PC-3 (cell line): ENCODE data around the gene DRD3. TPM values are rescaled to one million over a fixed set of nuclear protein-coding genes. Genes with fewer than 3 reads are reported as not detected.

Experiments used
- ATAC-seq: fragments of 200-7000 bp; cut with Tn5 transposase; 2 replicates; pipeline ENCODE4 v1.9.1; 2020; ENCODE audit warnings: mild to moderate bottlenecking, moderate library complexity
- BruUV-seq: library from RNA; stranded (reverse); fragments of 400-500 nt; replicated peaks from 2 replicates; lab custom pipeline; 2021; lab: Mats Ljungman, UMichigan
- CTCF ChIA-PET: fragments of 300-600 bp; sonication (Branson Sonifier 250); formaldehyde crosslinking; loops from one replicate; lab custom pipeline; 2022; ENCODE audit warnings: antibody characterized with exemption; lab: Charles Lee
- POLR2A ChIA-PET: fragments of 300-600 bp; sonication (Branson Sonifier 250); formaldehyde crosslinking; loops from one replicate; lab custom pipeline; 2022; ENCODE audit warnings: antibody characterized with exemption; ENCODE audit not compliant: unreplicated experiment; lab: Charles Lee
- DNase-seq: peaks from one replicate; pipeline ENCODE4 v3.0.0-alpha.2; 2015
- H2AFZ ChIP-seq: fragments of 300-600 bp; sonication (generic); 2 replicates; pipeline ENCODE4 v1.6.0; 2016; ENCODE audit warnings: antibody characterized with exemption, low read length
- H3F3A ChIP-seq: fragments of 300-600 bp; sonication (generic); one replicate; pipeline ENCODE4 v1.6.0; 2017; ENCODE audit warnings: antibody characterized with exemption, low read length, control low read depth, mild to moderate bottlenecking; ENCODE audit not compliant: unreplicated experiment
- H3K27ac ChIP-seq: fragments of 300-600 bp; sonication (generic); 2 replicates; pipeline ENCODE4 v1.5.1; 2016; ENCODE audit warnings: mild to moderate bottlenecking, low read length
- H3K27me3 ChIP-seq: fragments of 300-600 bp; sonication (generic); 2 replicates; pipeline ENCODE4 v1.6.1; 2016; ENCODE audit warnings: low read length, mixed read lengths
- H3K36me3 ChIP-seq: fragments of 300-600 bp; sonication (generic); 2 replicates; pipeline ENCODE4 v1.6.1; 2016; ENCODE audit warnings: low read depth, mixed run types, low read length, mixed read lengths
- H3K4me1 ChIP-seq: fragments of 300-600 bp; sonication (generic); 2 replicates; pipeline ENCODE4 v1.5.1; 2016; ENCODE audit warnings: low read length; ENCODE audit not compliant: insufficient read depth
- H3K4me2 ChIP-seq: fragments of 300-600 bp; sonication (generic); 2 replicates; pipeline ENCODE4 v1.6.0; 2016; ENCODE audit warnings: low read length
- H3K4me3 ChIP-seq: fragments of 300-600 bp; sonication (generic); 2 replicates; pipeline ENCODE4 v1.5.1; 2016; ENCODE audit warnings: mild to moderate bottlenecking, low read length, mixed read lengths
- H3K79me2 ChIP-seq: fragments of 300-600 bp; sonication (generic); 2 replicates; pipeline ENCODE4 v1.6.1; 2017; ENCODE audit warnings: low read length, mixed read lengths
- H3K9ac ChIP-seq: fragments of 300-600 bp; sonication (generic); 2 replicates; pipeline ENCODE4 v1.6.0; 2016; ENCODE audit warnings: mild to moderate bottlenecking, low read length
- H3K9me2 ChIP-seq: fragments of 300-600 bp; sonication (generic); replicated peaks from 2 replicates; pipeline ENCODE4 v1.6.1; 2016; ENCODE audit warnings: mixed run types, low read length, mixed read lengths
- H3K9me3 ChIP-seq: fragments of 300-600 bp; sonication (generic); 2 replicates; pipeline ENCODE4 v1.6.1; 2016; ENCODE audit warnings: low read length, mixed read lengths
- H4K20me1 ChIP-seq: fragments of 300-600 bp; sonication (generic); 2 replicates; pipeline ENCODE4 v1.6.1; 2016; ENCODE audit warnings: low read length, mixed read lengths
- CTCF ChIP-seq: fragments of 300-600 bp; sonication (generic); conservative IDR thresholded peaks from 2 replicates; pipeline ENCODE4 v1.5.1; 2017; ENCODE audit warnings: antibody characterized with exemption, low read depth, mild to moderate bottlenecking, low read length
- EZH2 ChIP-seq: fragments of 300-600 bp; sonication (generic); IDR thresholded peaks from one replicate; pipeline ENCODE4 v1.6.1; 2017; ENCODE audit warnings: antibody characterized with exemption, mild to moderate bottlenecking, low read length; ENCODE audit not compliant: unreplicated experiment
- EZH2phosphoT487 ChIP-seq: fragments of 300-600 bp; sonication (generic); IDR thresholded peaks from 2 replicates; pipeline ENCODE4 v1.6.1; 2018; ENCODE audit warnings: mild to moderate bottlenecking, antibody characterized with exemption, low read length, borderline replicate concordance
- intact Hi-C: fragments of 100-400 bp; cut with micrococcal nuclease; formaldehyde crosslinking; loops from 2 replicates; pipeline ENCODE4 v1.9.0; 2023
- total RNA-seq: library from RNA; depleted of rRNA; stranded (reverse); fragments of >200 nt; gene quantifications from 2 replicates; pipeline ENCODE4 v1.2.3, GENCODE V29; 2014

DRD3 gene
- total RNA-seq, 1 experiment from 2014 or later, result not detected

- TF ChIP-seq CTCF (no peak), EZH2phosphoT487 (no peak), EZH2 (no peak)
- H3K36me3 ChIP-seq, result no peaks in the 10 kb centered on the region
- CTCF ChIA-PET, result no interaction called here
Observed at GRCh38 chr3:114111060-114111770, 67.6 kb downstream of the DRD3 start.

DNA sequence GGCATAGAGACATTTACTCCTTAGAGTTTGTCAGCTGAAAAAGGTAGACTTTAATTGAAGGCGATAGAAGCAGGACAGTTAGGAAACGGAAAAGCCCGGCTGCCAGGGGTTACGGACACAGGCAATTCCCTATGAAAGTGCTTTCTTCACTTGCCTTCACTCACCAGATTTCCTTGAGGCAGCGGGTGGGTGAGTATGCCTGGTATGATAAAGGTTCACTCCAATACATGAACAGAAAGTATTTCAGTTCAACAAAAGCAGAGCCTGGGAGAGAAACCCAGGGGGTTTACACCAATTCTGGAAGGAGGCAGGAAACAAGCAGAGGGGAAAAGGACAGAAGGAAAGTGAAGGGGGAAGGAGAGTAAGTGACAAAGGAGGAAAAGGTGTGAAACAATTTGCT, 68.4 kb downstream of the DRD3 start:
- H3K9ac ChIP-seq, result no peak overlapping the region
- H4K20me1 ChIP-seq, result no peaks in the 10 kb centered on the region
- DNase-seq, result no peak
- H3K4me1 ChIP-seq, result no peaks in the 10 kb centered on the region
- ATAC-seq, result no peak
- no peak overlapping the region for H3K4me3 ChIP-seq
- H3K27me3 ChIP-seq, result peaks cover 14% of the 10 kb centered on the region; the same call in 1 of the 2 replicates
- no peaks in the 10 kb centered on the region for H3K79me2 ChIP-seq
- ChIA-PET CTCF (no interaction called here), POLR2A (no interaction called here)
- TF ChIP-seq EZH2phosphoT487, result no peak
- no peak for TF ChIP-seq EZH2
- TF ChIP-seq CTCF, result no peak
- no peaks in the 10 kb centered on the region for H3K36me3 ChIP-seq
- H3F3A ChIP-seq, result no peaks in the 10 kb centered on the region
- H3K9me3 ChIP-seq, result no peaks in the 10 kb centered on the region
- H3K9me2 ChIP-seq, result 0 out of 2 replicates have a peak, but pooled peaks cover 2% of the 10 kb centered on the region
- H3K27ac ChIP-seq, result no peak overlapping the region
- BruUV-seq, result no TSS peak
- intact Hi-C loops, result no loop called here
- no peak overlapping the region for H3K4me2 ChIP-seq
- no peak overlapping the region for H2AFZ ChIP-seq

More at GRCh38 chr3:114111060-114111770, 67.6 kb downstream of the DRD3 start:
- no peak overlapping the region for H3K4me3 ChIP-seq
- H4K20me1 ChIP-seq, result no peaks in the 10 kb centered on the region
- peaks cover 14% of the 10 kb centered on the region; the same call in 1 of the 2 replicates for H3K27me3 ChIP-seq
- intact Hi-C loops, result no loop called here
- H3K9me3 ChIP-seq, result no peaks in the 10 kb centered on the region
- no peaks in the 10 kb centered on the region for H3K4me1 ChIP-seq
- H3K9ac ChIP-seq, result no peak overlapping the region
- H3K79me2 ChIP-seq, result no peaks in the 10 kb centered on the region
- ATAC-seq, result no peak
- H2AFZ ChIP-seq, result no peak overlapping the region
- H3K4me2 ChIP-seq, result no peak overlapping the region
- no TSS peak for BruUV-seq
- POLR2A ChIA-PET, result no interaction called here
- no peak for DNase-seq
- no peaks in the 10 kb centered on the region for H3F3A ChIP-seq
- H3K27ac ChIP-seq, result no peak overlapping the region
- 0 out of 2 replicates have a peak, but pooled peaks cover 2% of the 10 kb centered on the region for H3K9me2 ChIP-seq

DNA sequence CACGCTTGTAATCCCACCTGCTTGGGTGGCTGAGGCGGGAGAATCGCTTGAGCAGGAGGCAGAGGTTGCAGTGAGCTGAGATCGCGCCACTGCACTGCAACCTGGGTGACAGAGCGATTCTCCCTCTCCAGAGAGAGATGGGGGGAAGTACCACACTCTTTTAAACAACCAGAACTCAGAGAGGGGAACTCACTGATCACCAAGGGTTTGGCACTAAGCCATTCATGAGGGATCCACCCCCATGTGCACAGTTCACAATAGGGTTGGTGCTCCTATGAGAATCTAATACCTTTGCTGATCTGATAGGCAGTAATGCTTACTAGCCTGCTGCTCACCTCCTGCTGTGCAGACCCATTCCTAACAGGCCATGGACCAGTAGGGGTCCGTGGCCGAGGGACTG, 70.7 kb downstream of the DRD3 start:
- H3K9me2 ChIP-seq, result no peaks in the 10 kb centered on the region
- no peaks in the 10 kb centered on the region for H3F3A ChIP-seq
- intact Hi-C loops, result no loop called here
- H4K20me1 ChIP-seq, result no peaks in the 10 kb centered on the region
- no peaks in the 10 kb centered on the region for H3K79me2 ChIP-seq
- no peaks in the 10 kb centered on the region for H3K4me1 ChIP-seq
- ChIA-PET CTCF (interaction anchor here (0.6 kb wide), 1 partner anchor 28 kb away, joined by 3 read pairs; no protein-coding TSS in a partner anchor), POLR2A (no interaction called here)
- H3K27ac ChIP-seq, result no peak overlapping the region
- no peak for ATAC-seq
- no TSS peak for BruUV-seq
- no peaks in the 10 kb centered on the region for H3K9me3 ChIP-seq
- H2AFZ ChIP-seq, result no peak overlapping the region
- no peak overlapping the region for H3K4me2 ChIP-seq
- TF ChIP-seq EZH2phosphoT487, result no peak
- no peak for TF ChIP-seq CTCF
- no peak for DNase-seq
- no peak overlapping the region for H3K4me3 ChIP-seq
- H3K9ac ChIP-seq, result no peak overlapping the region
- H3K27me3 ChIP-seq, result peaks cover 14% of the 10 kb centered on the region; the same call in 1 of the 2 replicates
- no peaks in the 10 kb centered on the region for H3K36me3 ChIP-seq
